ENCODE results near the gene BACE2.
"Not testable (repeated sequence)": the region's sequence is repeated elsewhere in the genome, so short reads cannot be mapped to it uniquely, and the experiment has no call there.

The BACE2 gene

DNA sequence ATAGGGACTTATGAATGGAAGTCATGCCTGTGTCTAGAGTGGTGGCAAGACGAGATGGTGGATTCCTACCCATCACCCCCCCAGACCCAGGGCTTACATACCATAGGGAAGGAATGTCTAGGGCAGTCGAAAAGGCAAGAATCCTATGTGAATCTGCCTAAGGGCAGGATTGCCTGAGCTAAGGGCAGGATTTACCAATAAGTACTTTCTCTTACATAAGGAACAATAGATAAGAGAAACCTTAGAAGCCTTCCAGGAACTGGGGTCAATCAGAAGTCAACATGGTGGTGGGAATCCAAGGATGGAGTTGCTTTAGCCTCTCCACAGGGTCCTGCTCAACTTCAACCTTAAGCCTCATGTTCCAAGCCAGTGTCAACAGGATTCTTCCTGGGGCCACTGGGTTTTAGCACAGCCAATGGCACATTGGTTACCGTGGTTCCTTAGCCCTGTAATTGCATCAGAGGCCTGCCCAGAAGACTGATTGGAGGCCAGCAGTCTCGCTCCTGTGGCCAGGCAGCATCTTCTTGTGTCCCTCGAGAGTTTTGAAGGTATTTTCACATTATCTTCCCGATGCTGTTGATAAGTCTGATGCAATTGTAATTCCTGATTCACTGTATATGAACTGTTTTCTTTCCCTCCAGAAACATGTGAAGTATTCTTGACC lies 20.7 kb downstream of the BACE2 start:
- no peak overlapping the region for H3K4me3 ChIP-seq (ENCODE audit: low read depth, low read length)
- TF ChIP-seq, protein P1, sequence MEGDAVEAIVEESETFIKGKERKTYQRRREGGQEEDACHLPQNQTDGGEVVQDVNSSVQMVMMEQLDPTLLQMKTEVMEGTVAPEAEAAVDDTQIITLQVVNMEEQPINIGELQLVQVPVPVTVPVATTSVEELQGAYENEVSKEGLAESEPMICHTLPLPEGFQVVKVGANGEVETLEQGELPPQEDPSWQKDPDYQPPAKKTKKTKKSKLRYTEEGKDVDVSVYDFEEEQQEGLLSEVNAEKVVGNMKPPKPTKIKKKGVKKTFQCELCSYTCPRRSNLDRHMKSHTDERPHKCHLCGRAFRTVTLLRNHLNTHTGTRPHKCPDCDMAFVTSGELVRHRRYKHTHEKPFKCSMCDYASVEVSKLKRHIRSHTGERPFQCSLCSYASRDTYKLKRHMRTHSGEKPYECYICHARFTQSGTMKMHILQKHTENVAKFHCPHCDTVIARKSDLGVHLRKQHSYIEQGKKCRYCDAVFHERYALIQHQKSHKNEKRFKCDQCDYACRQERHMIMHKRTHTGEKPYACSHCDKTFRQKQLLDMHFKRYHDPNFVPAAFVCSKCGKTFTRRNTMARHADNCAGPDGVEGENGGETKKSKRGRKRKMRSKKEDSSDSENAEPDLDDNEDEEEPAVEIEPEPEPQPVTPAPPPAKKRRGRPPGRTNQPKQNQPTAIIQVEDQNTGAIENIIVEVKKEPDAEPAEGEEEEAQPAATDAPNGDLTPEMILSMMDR (IDR thresholded peaks at IDR 0.05; ENCODE audit: control insufficient read depth, extremely low read depth, insufficient read depth) = no peak
- no peak for DNase-seq (ENCODE audit: low read depth)

DNA sequence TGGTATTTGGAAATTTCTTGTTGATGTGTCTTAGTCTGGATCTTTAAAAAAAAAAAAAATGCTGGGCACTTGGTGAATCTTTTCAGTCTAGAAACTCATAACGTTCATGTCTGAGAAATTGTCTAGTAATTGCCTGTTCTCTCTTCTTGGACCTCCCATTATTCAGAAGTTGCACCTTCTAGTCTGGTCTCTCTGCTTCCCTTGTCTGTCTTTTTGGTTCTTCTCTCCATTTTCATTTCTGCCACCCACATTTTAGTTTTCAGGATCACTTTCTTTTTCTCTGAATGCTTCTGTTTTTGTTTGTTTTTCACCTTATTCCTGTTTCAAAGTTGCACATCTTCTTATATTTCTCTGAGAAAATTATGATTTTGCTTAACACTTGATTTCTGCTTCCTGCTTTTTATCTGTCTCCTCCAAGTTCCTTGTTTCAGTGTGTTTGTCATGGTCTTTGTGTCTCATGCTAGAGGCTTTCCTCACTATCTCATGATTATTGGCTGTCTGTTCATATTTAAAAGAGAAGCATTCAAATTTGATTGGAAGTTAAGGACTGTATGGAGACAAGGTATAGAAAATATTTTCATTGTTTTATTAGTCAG lies 21.3 kb downstream of the BACE2 start:
- TF ChIP-seq, protein P1 (IDR thresholded peaks at IDR 0.05; ENCODE audit: control insufficient read depth, extremely low read depth, insufficient read depth) = no peak
- no peak for DNase-seq (ENCODE audit: low read depth)
- no peak overlapping the region for H3K4me3 ChIP-seq (ENCODE audit: low read depth, low read length)

DNA sequence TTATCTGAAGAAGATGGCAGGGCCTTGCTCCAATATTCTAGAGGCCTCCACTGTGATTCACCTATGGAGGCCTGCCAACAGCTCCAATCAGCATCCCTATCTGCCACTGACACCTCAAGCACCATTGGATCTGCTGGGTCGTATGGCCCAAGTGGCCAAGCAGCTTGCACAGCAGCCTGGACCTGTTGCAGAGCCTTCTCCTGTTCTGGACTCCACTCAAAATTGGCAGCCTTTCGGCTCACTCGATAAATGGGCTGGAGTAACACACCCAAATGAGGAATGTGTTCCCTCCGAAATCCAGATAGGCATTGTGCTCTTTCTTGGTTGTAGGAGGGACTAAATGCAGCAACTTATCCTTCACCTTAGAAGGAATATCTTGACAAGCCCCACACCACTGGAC lies 24.6 kb downstream of the BACE2 start:
- H3K4me3 ChIP-seq (ENCODE audit: low read depth, low read length); DNase-seq (ENCODE audit: low read depth): not testable (repeated sequence)

DNA sequence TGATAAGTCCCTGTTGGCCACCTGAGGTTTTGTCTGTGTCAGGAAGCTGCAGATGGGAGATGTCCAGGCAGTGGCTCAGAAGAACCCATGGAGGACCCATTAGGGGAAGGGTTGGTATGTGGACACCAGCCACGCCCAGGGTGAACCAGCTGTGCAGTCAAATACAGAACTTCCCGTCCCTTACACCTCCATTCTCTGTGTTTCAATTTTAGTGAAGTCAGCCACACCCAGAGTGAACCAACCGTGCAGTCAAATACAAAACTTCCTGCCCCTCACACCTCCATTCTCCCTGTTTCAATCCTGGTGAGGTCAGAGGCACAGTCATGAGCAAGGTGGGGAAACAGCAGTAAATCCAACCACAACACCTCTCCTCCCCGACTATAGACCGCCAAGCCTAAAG lies 27.4 kb downstream of the BACE2 start:
- TF ChIP-seq, protein P1 (IDR thresholded peaks at IDR 0.05; ENCODE audit: control insufficient read depth, extremely low read depth, insufficient read depth) = no peak
- DNase-seq (ENCODE audit: low read depth) = no peak
- H3K4me3 ChIP-seq (ENCODE audit: low read depth, low read length) = no peak overlapping the region

DNA sequence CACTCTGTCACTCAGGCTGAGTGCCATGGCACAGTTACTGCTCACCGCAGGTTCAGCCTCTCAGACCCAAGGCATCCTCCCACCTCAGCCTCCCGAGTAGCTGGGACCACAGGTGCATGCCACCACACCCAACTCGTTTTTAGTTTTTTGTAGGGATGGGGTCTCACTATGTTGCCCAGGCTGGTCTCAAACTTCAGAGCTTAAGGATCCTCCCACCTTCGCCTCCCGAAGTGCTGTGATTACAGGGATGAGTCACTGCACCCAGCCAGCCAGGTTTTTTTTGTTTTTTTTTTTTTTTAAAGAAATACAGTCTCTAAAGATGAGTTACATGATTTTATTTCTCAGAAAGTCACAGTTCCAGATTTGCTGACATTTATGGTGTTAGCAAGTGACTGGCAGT lies 29.0 kb downstream of the BACE2 start:
- H3K4me3 ChIP-seq (ENCODE audit: low read depth, low read length) = no peak overlapping the region
- TF ChIP-seq, protein P1 (IDR thresholded peaks at IDR 0.05; ENCODE audit: control insufficient read depth, extremely low read depth, insufficient read depth) = no peak
- DNase-seq (ENCODE audit: low read depth) = no peak

DNA sequence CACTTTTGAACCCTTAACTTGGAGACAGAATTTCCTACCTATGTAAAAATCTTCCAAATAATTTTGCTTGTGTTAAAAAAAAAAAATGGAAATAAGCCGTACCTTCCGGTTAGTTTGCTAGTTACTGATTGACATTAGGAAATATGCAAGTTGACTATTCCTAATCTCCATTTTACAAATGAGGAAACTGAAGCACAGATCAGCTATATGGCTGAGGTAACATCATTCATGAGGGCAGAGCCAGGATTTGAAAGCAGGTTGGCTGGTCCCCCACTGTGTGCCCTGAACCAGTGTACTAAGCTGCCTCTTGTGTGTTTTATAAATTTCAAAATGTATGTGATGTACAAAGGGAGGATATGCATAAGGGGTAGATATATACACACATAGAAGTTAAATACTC lies 29.6 kb downstream of the BACE2 start:
- TF ChIP-seq, protein P1 (IDR thresholded peaks at IDR 0.05; ENCODE audit: control insufficient read depth, extremely low read depth, insufficient read depth) = no peak
- no peak for DNase-seq (ENCODE audit: low read depth)
- H3K4me3 ChIP-seq (ENCODE audit: low read depth, low read length) = no peak overlapping the region

DNA sequence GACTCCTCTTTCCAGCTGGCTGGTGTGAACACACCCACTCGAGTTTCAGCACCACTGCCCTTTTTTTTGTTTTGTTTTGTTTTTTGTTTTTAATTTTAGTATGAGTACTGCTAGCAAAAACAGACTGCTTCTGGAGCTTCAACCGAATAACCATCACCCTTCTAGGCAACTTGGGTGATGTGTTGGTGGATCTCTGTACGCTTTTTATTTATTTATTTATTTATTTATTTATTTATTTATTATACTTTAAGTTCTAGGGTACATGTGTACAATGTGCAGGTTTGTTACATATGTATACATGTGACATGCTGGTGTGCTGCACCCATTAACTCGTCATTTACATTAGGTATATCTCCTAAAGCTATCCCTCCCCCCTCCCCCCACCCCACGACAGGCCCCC lies 30.7 kb downstream of the BACE2 start:
- not testable (repeated sequence) for DNase-seq (ENCODE audit: low read depth); H3K4me3 ChIP-seq (ENCODE audit: low read depth, low read length)

DNA sequence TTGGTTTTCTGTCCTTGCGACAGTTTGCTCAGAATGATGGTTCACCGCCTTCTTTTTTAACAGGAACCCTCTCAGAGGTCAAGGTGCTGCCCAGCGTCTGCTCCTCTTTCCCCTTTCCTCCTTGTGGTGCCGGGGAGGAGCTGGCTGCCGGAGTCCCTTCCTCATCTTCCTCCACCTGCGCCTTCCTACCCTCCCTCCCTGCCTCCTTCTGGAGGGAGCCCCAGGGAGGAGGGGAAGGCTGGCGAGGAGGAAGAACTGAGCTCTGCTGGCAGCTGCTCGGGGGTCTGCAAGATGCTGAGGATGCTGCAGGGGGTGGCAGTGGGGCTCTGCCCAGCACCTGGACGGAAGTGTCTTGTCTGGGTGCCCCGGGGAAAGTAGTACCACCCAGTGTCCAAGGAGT lies 31.2 kb downstream of the BACE2 start:
- no peak overlapping the region for H3K4me3 ChIP-seq (ENCODE audit: low read depth, low read length)
- DNase-seq (ENCODE audit: low read depth) = no peak
- TF ChIP-seq, protein P1 (IDR thresholded peaks at IDR 0.05; ENCODE audit: control insufficient read depth, extremely low read depth, insufficient read depth) = no peak
